ENCODE data around the gene LIPA.

Gene LIPA

GRCh38 chr10:89164920-89165319, 86.7 kb downstream of the LIPA start:
- no peak for DNase-seq (ENCODE audit: low read depth in 3 of 3)

GRCh38 chr10:89164080-89164479, 87.5 kb downstream of the LIPA start:
- no peak for DNase-seq (ENCODE audit: low read depth in 3 of 3)

Measured in stimulated activated CD4-positive, alpha-beta T cell treated with anti-CD3 and anti-CD28 coated beads, TNF-alpha, amount 100 ng/mL, for 24 hours (primary cell).